Sigmoid colon (tissue), 4 donors: Measurements from ENCODE around the gene HMCN2.

Experiments used
- EP300 ChIP-seq, 4 donors: sonication (generic); formaldehyde crosslinking; IDR thresholded peaks; one replicate each; pipeline ENCODE4 v1.6.1; 2017; ENCODE audit warnings: antibody characterized with exemption in 4 of 4
- POLR2A ChIP-seq, 2 donors: fragments of 450-650 bp; IDR thresholded peaks; one replicate each; pipeline ENCODE4 v1.6.1; 2016; ENCODE audit warnings: antibody characterized with exemption in 2 of 2, mild to moderate bottlenecking in 2 of 2, moderate library complexity in 2 of 2
- POLR2AphosphoS5 ChIP-seq, 4 donors: sonication (generic); formaldehyde crosslinking; IDR thresholded peaks; one replicate each; pipeline ENCODE4 v1.6.1; 2017; ENCODE audit warnings: antibody characterized with exemption in 4 of 4
- TF ChIP-seq, protein P1 (sequence below), 4 experiments: fragments of 450-650 bp in 3 of 4; fragments of 200-600 bp in 1 of 4; IDR thresholded peaks; one replicate each; pipeline ENCODE4 v1.5.1; 2016 to 2019; ENCODE audit warnings: antibody characterized with exemption in 4 of 4, mild to moderate bottlenecking in 3 of 4, moderate library complexity in 2 of 4

DNA sequence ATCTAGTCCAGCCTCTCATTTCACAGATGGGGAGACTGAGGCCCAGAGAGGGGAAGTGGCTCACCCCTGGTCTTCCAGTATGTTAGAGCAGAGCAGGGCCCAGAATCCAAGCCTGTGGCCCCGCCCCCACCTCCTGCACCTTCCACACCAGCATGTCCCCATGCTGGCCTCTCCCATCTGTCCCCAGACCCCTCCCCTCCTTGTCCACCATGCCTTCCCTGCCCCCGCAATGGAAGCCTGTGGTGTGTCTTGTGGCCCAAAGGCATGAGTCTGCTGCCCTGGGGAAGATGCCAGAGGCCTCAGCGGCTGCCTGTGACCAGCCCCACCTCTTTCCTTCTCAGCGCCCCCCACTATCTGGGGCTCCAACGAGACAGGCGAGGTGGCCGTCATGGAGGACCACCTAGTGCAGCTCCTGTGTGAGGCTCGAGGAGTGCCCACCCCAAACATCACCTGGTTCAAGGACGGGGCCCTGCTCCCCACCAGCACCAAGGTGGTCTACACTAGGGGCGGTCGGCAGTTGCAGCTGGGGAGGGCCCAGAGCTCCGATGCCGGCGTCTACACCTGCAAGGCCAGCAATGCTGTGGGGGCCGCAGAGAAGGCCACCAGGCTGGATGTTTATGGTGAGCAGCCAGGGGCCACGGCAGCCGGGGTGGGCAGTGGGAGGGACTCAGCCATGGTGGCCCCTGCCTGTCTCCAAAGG lies 87.2 kb downstream of the HMCN2 start:
- TF ChIP-seq, protein P1, sequence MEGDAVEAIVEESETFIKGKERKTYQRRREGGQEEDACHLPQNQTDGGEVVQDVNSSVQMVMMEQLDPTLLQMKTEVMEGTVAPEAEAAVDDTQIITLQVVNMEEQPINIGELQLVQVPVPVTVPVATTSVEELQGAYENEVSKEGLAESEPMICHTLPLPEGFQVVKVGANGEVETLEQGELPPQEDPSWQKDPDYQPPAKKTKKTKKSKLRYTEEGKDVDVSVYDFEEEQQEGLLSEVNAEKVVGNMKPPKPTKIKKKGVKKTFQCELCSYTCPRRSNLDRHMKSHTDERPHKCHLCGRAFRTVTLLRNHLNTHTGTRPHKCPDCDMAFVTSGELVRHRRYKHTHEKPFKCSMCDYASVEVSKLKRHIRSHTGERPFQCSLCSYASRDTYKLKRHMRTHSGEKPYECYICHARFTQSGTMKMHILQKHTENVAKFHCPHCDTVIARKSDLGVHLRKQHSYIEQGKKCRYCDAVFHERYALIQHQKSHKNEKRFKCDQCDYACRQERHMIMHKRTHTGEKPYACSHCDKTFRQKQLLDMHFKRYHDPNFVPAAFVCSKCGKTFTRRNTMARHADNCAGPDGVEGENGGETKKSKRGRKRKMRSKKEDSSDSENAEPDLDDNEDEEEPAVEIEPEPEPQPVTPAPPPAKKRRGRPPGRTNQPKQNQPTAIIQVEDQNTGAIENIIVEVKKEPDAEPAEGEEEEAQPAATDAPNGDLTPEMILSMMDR (IDR thresholded peaks at IDR 0.05), result no peak
- TF ChIP-seq EP300 (IDR thresholded peaks at IDR 0.05), result no peak
- no peak for TF ChIP-seq POLR2AphosphoS5 (IDR thresholded peaks at IDR 0.05)
- TF ChIP-seq POLR2A (IDR thresholded peaks at IDR 0.05), result no peak
